GM19468 (cell line): Measurements from ENCODE around the gene DEPDC5.
A peak's percentile ranks its signal among the peaks of the same experiment; 100 is the strongest.
"Not testable (repeated sequence)": the region's sequence is repeated elsewhere in the genome, so short reads cannot be mapped to it uniquely, and the experiment has no call there.

Source experiments
- ATAC-seq: cut with Tn5 transposase; IDR thresholded peaks from one replicate; pipeline ENCODE4 v1.9.1; 2021; ENCODE audit warnings: mild to moderate bottlenecking, moderate library complexity, moderate number of reproducible peaks; ENCODE audit not compliant: unreplicated experiment; ENCODE audit errors: extremely low read depth

Gene DEPDC5

DNA sequence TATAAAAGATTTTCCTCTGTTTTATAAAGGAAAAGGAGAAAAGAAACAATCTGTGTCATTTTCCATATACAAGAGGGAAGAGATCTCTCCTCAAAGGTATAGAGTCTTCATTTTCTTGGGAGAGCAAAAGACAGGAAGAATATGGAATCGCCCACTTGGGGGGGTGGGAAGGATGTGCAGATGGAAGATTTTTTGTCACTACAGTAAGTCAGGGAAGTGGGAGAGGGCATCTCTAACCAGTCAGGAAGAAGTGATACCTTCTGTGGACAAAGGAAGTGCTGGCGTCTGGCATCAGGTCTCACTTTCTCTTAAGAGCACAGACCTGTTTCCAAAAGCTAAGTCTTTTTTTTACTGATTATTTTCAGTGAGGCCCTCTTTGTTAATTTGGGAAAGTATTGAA lies 5.3 kb upstream of the DEPDC5 start:
- ATAC-seq, result no peak

- ATAC-seq, result peak; percentile 20
These were observed 4.0 kb upstream of the DEPDC5 start, which contains the start of gene PRR14L for GRCh38 chr22:31749636-31750364. TSS of gene PRR14L (minus strand) at chr22:31750132. CDS start at chr22:31738860, 11,272 bp downstream.

DNA sequence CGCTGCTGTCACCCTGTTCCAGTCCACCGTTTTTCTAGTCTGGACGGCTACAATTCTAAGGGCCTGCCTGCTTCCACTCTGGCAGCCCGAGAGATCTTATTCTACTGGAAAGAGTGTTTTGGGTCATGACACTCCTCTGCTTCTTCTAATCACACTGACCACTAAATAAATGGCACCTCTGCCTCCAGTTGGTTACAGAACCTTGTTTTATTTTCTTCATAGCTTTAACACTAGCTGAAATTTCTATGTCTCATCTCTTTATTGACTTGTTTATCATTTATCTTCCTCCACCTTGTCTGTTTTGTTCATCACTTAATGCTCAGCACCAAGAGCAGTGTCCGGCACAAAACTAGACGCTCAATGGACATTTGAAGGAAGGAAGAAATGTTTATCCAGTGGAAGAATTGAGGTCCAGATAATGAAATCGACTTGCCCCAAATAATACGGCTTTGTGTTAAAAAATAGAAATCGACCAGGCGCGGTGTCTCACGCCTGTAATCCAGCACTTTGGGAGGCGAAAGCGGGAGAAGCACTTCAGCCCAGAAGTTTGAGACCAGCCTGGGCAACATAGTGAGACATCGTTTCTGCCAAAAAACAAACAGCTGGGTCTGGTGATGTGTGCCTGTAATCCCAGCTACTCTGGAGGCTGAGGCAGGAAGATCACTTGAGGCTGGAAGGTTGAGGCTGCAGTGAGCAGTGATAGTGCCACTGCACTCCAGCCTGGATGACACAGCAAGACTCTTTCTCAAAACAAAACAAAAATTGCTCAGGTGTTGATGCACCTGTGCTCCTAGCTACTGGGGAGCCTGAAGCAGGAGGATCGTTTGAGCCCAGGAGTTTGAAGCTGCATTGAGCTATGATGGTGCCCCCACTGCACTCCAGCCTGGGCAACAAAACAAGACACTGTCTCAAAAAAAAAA lies 3.2 kb upstream of the DEPDC5 start:
- no peak for ATAC-seq

DNA sequence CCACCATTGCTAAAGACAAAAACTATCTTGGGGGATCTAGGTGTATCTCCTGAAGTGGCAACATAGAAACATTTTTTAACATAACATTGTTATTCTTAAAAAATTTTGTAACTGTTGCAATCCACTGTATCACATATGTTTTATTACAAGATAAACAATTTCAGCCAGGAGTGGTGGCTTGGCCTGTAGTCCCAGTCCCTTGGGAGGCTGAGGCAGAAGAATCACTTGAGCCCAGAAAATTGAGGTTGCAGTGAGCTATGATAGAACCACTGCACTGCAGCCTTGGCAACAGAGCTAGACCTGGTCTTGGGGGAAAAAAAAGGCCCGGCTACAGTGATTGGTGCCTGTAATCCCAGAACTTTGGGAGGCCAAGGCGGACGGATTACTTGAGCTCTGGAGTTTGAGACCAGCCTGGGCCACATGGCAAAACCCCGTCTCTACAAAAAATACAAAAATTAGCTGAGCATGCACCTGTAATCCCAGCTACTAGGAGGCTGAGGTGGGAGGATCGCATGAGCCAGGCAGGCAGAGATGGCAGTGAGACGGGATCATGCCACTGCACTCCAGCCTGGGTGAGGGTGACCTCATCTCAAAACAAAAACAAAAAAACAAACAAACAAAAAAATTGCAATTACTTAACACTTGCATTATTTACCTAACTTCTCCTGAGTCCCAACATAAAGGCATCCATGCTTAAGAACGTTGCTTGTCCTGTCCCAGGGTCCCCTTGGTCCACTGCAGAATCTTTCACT lies 1.5 kb upstream of the DEPDC5 start:
- ATAC-seq, result no peak

- ATAC-seq, result no peak
These were observed 700 bp upstream of the DEPDC5 start for GRCh38 chr22:31753005-31753633.

DNA sequence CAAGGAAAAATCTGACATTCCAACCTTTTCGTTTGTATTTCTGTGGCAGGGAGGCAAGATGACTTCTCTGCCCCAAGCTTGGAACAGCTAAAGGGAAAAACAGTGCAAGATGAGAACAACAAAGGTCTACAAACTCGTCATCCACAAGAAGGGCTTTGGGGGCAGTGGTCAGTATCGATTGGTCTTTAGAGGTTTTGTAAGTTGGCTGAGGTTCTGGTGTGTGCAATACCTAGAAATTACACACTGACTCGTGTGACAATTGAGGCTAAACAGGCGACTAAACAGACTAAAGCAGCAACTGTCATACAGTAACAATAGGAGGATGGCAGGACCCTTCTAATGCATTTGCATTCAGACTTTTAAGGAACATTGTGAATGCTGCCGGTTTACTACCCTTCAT lies 994 bp downstream of the DEPDC5 start:
- ATAC-seq, result no peak

GRCh38 chr22:31757265-31757664 lies 3.4 kb downstream of the DEPDC5 start:
- no peak for ATAC-seq

DNA sequence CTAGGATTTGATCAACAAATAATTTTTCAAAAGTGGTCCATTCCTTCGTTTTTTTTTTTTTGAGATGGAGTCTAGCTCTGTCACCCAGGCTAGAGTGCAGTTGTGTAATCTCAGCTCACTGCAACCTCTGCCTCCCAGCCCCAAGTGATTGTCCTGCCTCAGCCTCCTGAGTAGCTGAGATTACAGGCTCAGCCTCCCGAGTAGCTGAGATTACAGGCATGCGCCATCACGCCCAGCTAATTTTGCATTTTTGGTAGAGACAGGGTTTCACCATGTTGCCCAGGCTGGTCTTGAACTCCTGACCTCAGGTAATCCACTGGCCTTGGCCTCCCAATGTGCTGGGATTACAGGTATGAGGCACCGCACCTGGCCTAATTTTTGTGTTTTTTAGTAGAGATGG lies 5.0 kb downstream of the DEPDC5 start:
- not testable (repeated sequence) for ATAC-seq

DNA sequence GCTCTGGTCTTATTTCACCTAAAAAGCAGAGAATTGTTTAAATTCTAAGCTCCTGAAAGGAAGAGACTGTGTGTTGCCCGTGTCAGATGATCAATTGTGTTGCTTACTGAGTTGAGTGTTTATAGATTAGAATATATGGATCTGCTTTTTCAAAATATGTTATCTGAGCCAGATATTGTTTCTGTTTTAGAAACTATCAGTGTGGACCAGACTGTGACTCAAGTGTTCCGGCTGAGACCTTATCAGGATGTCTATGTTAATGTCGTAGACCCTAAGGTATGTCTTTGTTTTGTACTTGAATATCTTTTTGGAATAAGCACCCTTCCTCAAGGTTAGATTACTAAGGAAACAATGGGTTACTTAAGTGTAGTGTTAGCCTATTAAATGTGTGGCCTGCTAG lies 11.0 kb downstream of the DEPDC5 start:
- ATAC-seq, result no peak

DNA sequence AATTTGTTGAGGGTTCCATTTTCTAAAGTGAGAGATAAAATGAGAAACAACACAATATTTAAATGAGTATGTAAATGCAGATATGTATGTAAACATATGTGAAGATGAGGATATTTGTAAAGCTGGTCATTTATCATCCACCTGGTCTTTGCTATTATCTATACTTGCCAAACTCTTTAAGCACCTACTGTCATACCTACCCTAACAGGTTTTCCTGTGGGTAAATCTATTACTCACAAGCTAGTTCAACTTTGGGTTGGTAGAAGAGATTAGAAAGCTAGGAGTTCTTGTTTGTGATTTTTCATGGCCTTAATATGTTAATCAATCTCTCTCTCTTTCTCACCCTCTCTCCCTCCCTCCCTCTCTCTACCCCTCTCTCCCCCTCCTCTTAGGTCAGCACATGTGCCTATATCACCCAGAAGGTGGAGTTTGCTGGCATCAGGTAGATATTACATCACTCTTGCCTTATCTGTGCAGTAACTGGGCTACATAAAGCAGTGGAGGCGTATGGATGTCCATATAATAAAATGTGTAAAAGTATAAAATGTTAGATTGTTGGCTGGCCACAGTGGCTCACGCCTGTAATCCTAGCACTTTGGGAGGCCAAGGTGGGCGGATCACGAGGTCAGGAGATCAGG lies 14.7 kb downstream of the DEPDC5 start:
- ATAC-seq, result no peak

GRCh38 chr22:31773416-31773815 lies 19.6 kb downstream of the DEPDC5 start:
- ATAC-seq, result no peak

DNA sequence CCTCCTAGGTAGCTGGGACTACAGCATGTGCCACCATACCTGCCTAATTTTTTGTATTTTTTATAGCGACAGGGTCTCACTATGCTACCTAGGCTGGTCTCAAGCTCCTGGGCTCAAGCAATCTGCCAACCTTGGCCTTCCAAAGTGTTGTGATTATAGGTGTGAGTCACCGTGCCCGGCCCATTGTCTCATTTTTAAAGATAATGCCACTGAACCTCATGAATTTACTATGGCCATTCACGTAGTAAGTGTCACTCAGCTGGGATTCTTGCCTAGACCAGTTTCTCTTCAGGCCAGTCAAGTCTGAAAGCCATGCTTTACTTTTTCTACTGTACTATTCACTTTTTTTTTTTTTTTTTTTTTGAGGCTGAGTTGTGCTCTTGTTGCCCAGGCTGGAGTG lies 22.4 kb downstream of the DEPDC5 start:
- ATAC-seq, result no peak

GRCh38 chr22:31789803-31790202 lies 36.0 kb downstream of the DEPDC5 start:
- ATAC-seq, result no peak

DNA sequence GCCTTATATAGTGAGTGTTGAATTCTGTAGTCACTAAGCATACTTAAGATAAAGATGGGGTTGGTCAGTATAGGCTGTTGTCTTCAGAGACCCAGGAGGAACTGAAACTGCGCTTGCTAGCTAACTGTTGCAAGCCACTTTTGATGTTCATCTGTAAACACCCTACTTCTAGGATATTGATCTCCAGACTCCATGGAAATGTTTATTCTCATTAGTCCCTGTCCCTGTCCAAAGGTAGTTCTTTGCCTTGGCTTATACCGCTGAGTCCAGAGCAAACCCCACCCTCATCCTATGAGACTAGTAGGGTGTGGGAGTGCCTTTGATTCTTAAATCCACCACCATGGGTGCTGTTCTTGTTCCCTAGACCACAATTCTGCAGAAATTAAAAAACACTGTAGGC lies 36.4 kb downstream of the DEPDC5 start:
- no peak for ATAC-seq

- not testable (repeated sequence) for ATAC-seq
These were observed 45.5 kb downstream of the DEPDC5 start for GRCh38 chr22:31799358-31799757.

- ATAC-seq, result no peak
These were observed 46.2 kb downstream of the DEPDC5 start for GRCh38 chr22:31800065-31800464.

DNA sequence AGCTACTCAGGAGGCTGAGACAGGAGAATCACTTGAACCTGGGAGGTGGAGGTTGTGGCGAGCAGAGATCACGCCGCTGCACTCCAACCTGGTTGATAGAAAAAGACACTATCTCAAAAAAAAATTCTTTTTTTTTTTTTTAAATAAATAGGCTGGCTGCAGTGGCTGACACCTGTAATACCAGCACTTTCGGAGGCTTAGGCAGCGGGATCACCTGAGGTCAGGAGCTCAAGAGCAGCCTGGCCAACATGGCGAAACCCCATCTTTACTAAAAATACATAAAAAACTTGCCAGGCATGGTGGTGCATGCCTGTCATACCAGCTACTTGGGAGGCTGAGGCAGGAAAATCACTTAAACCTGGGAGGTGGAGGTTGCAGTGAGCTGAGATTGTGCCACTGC lies 47.0 kb downstream of the DEPDC5 start:
- ATAC-seq, result not testable (repeated sequence)

DNA sequence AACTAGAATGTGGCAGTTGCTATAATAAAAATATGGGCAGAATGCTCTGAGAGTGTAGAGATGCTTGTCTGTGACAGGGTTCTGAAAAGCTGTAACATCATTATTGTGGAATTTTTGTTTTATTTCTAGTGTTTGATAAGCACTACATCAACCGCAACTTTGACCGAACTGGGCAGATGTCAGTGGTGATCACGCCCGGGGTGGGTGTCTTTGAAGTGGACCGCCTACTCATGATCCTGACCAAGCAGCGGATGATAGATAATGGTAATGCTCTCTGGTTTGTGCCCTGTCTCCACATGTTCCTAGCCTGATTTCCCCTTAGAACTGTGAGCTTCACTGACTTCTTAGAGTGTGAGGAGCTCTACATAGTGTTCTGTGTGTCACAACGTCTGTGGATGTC lies 48.8 kb downstream of the DEPDC5 start:
- no peak for ATAC-seq

DNA sequence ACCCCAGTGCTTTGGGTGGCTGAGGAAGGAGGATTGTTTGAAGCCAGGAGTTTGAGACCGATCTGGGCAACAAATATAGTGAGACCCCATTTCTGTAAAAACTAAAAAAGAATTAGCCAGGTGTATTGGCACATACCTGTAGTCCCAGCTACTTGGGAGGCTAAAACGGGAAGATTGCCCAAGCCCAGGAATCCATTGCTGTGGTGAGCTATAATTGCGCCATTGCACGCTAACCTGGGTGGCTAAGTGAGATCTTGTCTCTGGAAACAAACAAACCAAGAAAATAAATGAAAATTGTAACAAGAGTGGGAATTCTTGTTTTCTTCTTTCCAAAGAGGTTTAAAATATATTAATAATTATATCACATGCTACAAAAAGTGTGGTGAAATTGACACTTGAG lies 52.9 kb downstream of the DEPDC5 start:
- no peak for ATAC-seq
